CD4-positive, alpha-beta T cell treated with Interleukin-1 beta for 1 hour (primary cell): ENCODE data around the gene FOXO3.
A peak's percentile ranks its signal among the peaks of the same experiment; 100 is the strongest.

ENCODE experiments used
- DNase-seq, 2 donors: peaks; one replicate each; pipeline ENCODE4 v3.0.0-alpha.2; 2020 to 2022

Gene FOXO3

DNA sequence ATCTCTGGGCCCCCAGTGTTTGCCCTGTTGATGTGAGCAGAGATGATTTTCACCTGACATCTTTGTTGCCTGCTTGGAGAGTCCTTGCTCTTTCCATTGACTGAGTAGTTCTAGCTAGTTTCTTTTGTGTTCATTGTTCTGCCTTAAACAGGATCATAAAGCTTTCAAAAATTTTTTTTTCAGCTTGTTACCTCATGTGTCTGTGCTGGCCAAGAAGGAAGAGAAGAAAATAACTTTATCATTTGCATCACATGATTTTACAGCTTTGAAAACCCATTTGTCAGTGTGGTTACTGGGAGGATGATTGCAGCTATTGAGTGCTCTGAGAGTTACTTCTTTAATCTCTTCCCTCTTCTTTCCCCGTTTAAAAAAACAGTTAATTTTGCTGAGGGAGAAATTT is 16.0 kb downstream of the FOXO3 start:
- DNase-seq, result no peak

DNA sequence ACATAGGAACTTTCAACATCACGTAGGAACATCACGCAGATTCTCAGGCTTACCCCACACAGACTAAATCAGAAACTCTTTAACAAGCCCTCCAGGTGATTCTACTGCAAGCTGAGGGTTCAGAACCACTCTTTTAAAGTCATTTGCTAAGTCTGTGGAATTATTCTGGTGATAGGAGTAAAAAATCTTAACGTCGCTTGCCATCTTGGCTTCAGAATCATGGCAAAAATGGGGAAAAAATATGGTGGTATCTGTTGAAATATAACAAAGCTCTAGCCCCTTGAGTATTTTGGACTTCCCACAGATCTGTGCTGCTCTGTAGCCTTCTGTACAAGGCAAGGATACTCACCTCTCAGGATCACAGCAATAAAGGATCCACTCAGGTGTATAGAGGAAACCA is 17.4 kb downstream of the FOXO3 start:
- no peak for DNase-seq

DNA sequence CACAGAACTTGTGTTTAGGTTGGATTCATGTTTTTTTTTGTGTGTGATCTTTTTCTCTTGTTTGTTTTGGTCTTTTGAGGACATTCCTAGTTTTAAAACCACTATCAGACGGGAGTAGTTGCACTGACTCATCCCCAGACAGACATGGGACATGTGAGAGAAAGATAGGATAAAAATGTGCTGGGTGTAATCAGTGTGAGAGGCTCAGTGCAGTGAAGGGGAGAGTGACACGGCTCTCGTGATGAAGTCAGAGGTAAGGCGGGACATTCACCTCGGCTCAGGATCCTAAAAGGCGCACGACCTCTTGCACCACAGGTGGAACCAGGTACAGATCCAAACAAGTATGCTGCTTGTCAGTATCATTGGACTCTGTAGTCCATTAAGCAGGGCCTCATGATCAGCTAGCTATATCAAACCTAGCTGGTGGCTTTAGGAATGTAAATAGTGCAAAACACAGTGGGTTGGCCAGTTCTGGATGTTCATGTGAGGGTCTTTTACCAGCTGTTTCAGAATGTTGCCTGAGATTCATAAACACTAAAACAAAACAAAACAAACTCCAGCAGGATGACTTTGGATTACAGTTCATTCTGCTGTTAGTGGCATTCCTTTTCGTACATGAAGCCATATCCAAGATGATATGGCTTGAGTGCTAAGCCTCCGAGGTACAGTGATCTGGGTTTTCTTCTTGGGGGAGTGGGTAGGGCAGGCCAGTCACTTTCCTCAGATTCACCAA is 18.0 kb downstream of the FOXO3 start:
- no peak for DNase-seq

DNA sequence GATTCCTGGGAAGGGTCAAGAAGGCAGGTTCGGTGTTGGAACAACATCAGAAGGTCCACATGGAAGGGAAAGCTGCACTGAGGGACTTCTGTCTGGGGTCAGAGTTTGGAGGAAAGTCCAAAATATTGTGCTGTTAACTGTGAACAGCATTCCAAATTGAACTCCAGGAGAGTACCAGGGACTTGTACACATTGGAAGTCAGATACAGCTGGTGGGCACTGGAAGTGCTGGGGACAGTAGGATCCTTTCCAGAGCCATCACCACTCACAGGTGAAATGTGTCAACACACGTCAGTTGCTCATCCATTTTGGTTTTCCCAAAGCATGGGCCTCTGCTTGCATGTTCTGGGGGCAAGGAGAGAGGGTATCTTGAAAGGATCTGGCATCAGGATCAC is 18.6 kb downstream of the FOXO3 start:
- DNase-seq, result no peak

DNA sequence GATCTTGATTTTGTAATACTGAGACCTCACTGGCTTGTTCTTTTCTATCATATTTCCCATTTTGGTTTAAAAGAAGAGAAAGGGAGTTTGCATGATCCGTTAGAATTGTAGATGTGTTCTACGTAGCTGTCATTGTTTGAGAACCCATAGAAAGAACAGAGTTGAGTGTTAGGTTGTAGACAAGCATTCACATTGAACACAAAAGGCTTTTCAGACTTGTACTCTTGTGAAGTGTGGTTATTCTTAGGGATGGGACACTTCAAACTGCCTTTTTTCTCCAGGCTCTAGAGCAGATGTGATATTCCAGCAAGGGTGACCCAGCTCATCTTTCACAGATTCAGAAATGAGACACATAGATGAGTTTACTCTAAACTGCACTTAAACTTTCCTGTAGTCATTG is 19.9 kb downstream of the FOXO3 start:
- no peak for DNase-seq

DNA sequence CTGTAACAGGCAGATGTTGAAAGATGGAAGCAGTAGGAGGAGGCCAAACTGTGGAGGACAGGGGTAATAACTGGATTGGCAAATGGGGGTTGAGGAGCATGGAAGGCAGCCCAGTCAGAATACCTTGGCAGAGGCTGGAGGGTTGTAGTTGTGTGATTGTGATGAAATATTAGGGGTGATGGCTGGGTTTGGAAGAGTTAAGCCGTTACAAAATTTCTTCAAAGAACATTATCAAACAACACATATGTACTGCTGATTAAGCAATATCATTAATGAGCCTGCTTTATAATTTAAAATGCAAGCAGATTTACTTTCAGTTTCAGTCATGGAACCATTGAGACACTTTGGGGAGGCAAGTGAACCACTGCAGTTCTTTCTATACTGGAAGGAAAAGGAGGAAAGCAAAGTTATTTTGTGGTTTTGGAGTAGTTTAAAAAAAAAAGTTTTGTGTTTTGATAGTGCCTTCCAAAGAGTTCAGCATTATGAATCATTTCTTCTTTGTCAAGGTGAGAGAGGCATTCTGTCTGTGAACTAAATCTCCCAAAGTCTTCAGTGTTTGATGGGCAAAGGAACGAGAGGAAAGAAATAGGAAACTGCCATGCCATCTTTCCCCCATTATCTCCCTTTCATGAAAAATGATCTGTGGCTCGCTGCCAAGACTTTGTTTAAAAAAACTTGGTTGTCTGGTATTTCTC is 20.7 kb downstream of the FOXO3 start:
- DNase-seq, result peak in 1 of 2 donors; percentile 36

DNA sequence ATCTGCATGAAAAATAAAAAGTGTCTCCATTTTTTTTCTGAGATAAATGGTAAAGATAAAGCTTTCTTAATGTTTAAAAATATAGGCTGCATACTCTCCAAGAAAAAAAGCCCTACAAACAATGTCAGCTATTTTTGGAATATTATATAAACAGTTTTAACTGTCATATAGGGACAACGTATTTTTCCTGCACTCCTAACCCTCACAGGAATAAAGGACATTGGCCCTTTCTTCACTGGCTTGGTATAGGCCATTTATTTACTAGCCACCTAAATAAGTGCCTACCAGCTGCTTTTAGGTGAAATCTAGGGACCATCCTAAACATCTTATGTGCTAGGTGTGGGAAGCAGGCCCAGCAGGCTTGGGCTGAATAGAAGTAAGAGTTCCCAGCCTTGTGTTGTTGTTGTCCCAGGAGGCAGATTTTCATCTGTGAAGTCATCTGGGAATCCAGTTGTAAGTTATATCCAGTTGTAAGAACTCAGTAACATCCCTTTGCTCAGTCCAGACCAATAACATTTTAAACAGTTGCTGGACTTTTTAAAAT is 21.3 kb downstream of the FOXO3 start:
- DNase-seq, result no peak

DNA sequence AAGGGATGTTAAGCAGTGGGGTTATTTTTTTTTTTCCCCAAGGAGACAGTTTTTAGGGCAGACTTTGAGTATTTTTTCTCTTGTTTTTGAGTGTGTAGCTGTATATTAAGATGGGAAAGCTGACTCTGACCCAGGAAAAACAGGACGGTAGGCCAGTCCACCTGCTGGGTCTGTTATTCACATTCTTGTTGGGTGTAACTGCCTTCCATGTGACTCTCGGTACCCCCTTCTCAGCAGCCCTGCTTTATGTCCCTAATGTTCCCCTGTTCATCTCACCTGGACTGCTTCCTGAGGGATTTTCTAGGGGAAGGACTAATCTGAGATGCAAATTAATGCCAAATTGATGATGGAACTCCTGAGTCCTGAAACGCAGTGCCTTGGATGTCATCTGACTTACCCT is 21.9 kb downstream of the FOXO3 start:
- DNase-seq, result no peak

DNA sequence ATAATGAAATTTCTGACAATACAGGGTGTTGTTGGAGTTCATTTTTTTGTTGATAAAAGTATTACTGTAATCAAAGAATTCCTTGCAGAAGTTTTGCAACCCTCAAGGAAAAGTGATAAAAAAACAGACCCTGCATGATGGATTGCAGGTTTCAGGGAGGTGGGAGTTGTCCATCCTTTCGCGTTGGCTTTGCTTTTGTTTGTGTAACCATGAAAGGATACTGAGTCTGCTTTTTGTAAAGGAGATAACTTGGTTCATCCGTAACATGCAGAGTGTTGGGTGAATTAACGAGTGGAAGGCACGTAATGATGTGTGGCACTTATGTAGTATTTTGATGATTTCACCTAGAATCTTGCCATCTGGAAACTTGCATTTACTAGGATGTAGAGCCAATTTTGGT is 23.6 kb downstream of the FOXO3 start:
- no peak for DNase-seq

DNA sequence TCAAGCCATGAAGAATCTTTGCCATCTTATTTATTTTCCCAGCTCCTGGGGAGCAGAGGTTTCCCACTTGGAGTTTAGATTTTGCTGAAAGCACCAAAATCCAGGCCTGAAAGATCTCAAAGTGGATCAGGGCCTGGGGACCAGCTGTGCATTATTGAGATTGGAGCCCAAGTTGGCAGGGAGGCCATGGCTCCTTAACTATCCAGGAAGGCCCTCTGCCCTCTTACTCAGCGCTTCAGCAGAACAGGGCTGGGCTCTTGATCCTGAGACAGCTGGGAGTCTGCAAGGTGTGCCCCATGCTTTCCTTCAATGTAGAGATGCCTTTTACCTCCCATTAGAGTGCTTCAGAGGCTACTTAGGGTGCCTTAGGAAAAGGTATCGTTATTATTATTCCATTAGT is 24.6 kb downstream of the FOXO3 start:
- DNase-seq, result no peak

DNA sequence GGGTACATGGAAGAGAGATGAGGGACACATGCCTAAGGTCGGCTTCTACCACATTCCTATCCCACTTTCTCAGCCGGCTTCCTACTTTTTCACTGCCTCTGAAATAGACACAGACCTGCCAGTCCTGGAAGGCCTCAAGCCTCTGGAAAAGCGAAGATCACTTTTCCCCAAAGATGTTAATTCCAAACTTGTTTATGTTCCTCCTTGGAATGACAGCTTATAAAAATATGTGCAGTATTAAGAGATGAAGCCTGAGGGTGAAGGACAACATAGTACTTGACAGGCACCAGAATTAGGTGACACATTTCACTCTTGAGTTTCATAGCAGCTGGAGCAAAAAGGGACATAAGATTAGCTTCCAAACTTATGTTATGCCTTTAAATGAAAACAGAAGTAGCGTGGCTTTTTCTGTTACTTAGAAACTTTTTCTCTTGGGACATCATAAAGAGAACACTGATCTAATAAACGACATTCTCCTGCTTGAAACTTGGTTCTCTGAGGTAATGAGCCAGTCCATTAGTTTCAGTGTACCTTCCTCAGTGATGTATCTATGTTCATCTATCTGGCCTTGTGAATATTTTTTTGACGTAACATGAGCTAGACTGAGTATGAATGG is 25.3 kb downstream of the FOXO3 start:
- DNase-seq, result no peak

DNA sequence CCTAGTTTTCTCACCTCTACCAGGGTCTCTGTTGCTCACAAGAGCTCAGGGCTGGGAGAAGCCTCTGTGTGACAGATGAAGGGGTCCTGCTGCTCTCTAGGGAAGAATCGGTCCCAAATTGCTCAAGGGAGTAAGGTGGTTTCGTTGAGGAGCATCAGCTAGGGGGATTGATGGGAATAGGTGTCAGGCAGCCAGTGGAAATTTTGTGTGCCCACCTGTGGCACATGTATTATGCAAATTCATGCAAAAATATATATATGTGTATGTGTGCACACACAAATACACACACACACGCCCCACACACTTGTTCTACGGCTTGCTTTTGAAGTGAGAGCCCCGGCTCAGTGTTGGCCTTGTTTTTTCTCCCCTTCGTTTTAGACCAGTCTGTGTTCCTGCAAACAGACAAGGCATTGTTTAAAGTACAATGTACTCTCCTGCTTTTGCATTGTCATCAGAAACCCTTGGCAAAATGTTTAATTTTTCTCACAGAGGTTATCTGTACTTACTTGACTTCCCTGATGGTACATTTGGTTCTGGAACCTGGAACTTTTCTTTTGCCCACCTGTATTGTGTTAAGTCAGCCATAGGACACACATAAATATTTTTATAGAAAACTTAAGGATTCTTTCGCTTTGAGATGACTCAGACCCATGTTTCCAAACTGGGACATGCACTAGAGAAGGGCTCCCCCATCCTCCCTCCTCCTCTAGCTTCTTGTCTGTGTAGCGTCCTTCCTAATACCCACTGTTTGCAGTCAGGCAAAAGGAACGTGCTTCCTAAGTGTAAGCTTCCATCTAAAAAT is 26.7 kb downstream of the FOXO3 start:
- no peak for DNase-seq

DNA sequence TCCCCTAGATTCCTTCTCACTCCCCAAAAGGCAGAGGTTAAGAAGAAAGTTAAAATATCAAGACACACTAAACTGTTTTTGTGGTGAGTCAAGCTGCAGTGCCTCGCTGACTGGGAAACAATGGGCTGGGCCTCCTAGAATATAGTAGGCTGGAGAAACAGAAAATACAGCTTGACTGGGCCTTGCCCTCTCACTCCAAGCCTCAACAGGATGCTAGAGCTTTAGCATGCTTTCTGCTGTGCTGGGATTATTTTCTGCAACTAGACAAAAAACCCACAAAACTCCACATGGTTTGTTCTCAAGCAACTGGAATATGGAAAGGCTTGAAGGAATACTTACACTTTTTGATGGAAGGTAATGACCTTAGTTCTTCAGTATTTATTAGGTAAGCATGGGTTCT is 27.9 kb downstream of the FOXO3 start:
- no peak for DNase-seq

DNA sequence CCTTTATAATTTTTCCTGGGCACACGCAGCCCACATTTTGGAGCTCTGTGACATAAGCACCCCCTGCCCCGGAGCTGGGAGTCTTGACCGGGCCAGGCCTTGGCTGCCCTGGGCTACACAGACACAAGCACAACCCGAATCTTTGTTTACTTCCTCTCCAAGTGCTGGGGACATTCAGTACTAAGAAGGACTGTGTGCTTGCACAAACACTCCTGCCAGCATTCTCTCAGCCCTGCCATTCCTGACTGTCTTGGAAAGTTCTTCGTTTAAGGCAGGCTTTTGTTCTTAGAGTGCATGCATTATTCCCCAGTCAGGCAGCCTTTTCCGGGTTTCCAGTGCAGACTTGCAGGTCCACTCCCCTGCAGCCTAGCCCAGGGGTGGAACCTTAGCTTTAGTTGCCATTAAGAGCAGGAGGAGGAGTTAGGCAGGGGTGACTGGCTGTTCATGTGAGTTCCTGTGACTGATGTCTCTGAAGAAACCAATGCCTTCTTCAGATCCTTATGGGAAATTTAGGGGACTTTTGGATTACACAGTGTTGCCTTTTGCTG is 28.6 kb downstream of the FOXO3 start:
- no peak for DNase-seq

DNA sequence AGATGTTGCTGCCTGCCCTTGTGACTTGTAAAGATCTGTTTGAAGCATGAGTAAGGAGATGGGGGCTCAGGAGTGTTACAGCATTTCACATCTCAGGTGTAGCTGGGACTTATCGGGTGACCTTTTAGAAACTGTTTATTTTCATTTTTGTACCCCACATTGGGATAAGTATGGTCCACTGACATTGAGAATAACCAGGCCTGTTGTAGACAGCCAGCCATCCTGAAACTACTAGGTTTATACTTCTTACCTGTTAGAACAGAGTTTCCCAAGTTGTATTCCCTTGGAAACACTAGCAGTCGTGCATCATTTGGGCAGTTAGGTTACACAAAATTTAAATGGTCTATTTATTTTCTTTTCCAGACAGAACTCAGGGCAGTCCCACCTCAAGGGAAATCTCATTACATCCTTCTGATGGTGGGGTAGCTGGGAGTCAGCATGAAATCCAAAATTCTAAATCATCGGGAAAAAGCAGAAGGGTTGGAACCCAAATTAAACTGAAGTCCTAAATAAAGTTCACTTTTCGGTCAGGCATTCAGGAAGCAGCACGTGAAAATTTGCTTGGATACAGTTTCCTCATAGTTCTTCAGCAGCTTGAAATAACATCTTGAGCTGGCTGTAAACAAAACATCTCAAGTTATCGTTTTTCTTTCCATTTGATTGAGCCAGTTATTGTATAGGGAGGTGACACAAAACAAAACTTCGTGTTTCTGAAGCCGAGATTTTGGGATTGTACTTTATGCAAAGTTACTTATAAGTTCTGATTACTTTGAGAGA is 30.5 kb downstream of the FOXO3 start:
- DNase-seq, result no peak

DNA sequence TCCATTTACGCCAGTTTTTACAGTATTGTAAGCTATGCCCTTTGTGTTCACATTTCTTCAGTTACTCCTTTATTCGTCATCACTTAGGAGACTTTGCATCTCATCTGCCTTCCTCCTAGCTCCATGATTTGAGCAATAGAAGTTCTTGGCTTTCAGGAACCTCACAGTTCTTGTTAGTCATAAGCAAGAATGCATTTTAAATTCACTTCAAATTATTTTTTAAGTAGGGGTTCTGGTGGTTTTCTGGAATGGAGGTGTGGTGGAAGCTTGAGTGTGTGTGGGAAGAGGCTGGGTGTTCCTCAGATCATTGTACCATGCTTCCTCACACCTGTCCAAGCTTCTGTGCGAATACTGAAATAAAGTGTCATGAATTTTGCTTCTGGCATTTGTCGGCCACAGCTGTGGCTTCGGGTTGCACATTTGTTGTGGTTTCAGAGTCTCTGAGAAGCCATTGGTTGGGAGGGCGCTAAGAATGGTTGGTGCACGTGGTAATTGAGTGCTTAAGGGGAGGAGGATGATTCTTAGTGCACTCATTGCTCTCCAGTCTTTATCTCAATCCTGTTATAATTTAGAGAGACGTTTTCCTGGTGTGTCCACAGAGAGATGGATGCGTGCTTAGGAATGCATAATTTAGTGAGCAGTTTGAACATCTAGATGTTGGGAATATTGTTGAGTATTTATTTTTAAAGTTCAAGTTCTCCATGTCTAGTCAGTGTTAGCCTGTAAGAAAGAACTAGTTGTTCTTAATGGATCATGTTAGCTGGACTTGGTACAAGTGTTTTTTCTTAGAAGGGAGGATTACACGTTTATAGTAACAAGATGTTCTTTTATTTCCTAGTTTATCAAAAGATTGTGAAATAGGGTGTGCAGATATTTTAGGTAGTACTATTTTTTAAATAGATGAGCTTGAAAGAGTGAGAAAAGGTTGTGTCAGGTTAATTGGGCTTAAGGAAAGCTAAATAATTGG is 31.9 kb downstream of the FOXO3 start:
- DNase-seq, result peak; percentile 44 to 59

DNA sequence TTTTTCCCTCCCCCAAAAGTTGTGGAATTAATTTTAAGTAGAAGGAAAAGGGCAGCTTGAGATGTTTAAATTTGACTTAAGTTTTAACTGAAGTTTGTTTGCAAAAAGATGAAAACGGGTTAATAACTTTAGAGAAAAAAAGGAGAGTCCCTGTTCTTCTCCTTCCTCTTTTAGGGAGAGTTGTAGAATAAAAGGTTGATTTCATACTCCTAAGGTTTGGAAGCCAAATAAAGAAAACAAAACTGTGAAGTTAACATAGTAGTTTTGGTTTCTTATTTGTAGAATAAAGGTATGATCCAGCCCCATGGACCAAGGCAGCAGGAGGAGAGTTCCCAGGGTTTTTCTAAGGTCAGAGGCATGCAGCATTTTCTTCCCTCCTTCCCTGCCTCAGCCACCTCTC is 33.4 kb downstream of the FOXO3 start:
- no peak for DNase-seq

DNA sequence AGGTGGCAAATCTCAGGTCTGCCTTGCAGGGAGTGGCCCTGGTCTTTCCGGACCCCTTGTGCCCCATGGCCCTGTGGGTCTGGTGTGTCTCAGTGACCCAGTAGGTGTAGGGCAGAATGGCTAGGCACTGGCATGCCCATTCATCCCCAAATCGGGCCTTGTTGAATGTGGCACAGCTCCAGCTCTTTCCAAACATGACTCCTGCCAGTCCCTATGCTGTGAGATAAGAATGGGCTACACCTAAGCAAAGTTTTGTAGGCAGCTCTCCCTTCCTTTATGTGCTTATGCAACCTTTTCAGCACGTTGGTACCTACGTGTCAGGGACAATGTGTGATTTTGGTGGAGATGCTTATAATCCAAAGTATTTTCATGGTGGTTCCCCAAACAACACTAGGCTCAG is 33.9 kb downstream of the FOXO3 start:
- no peak for DNase-seq

DNA sequence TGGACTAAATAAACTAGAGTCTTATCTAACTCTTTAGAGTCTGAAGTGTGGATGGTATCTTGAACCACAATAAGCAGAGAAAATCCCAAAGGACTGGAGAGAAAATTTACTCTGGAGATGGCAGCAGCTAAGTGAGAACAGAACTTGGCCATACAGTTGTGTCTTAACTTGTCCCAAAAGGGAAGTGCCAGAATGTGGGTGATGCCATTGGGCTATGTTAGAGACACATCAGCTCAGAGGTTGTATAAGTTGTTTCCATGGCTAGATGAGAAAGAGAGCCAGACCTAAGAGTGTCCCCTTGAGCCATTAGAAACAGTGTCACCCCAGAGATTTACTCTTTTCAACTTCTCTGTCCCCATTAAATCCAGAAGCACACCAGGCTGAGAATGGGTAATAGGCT is 36.2 kb downstream of the FOXO3 start:
- no peak for DNase-seq

DNA sequence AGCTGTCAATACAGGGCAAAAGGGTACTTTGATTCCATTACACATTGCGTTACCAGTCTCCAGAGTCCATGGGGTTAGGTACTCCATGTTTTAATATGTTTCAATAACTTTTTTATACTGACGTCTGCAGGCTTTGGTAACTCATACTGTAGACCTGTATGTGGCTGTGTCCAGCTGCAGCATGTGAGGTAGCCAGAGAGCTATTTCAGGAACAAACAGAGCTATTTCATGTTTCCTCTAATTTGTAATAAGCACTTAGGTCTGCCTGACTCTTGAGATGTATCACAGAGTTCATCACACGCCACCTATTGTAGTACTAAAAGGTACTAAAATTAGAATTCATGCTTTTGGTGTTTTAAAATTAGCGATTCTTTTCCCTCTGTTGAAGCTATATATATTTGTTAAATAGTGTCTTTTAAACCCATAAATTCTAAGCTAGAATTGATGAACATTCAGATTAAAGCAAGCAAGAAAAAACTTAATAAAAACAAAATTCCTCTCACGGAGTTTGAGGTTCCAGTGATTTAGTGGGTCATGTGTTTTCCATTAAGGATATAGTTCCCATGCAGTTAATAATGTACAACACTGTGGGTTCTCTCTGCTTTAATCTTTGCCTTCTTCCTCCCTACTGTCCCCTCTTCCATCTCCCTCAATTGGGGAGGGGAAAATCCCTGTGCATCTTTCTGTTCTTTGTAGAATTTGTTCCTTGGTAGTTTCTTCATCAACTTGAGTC is 37.0 kb downstream of the FOXO3 start:
- no peak for DNase-seq
